ENCODE data around the gene DCDC1. TPM values are rescaled to one million over a fixed set of nuclear protein-coding genes. Genes with fewer than 3 reads are reported as not detected.

Gene DCDC1
- total RNA-seq, 2 donors from 2014 or later = not detected

GRCh38 chr11:31361743-31362142, 7.8 kb downstream of the DCDC1 start:
- Histone ChIP-seq H3K27ac (no peak overlapping the region), H3K36me3 (no peaks in the 10 kb centered on the region), H3K27me3 (no peaks in the 10 kb centered on the region), H3K4me3 (no peak overlapping the region), H3K9me3 (no peaks in the 10 kb centered on the region), H3K9ac (ENCODE audit: low read depth in 2 of 2, low read length in 2 of 2) (no peak overlapping the region), H3K4me1 (no peaks in the 10 kb centered on the region)
- intact Hi-C loops (cut with DNase I) = no loop called here
- no peak for TF ChIP-seq CTCF (IDR thresholded peaks at IDR 0.05)
- DNase-seq = no peak

DNA sequence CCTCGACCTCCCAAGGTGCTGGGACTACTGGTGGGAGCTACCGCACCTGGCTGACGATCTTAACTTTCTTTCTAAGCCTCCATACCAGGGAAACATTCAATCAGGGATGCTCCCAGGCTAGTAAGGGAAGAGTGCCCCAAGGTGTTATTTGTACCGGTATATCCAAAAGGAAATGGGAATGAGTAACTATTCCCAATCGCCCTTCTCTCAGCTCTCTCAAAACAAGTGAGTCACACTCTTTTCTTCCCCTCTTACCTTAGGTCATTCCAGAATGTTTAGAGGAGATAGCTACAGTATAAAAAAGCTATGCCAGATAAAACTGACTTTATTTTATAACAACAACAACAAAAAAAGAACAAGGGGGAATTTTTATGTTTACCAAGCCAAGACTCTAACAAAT, 13.7 kb downstream of the DCDC1 start:
- TF ChIP-seq CTCF (IDR thresholded peaks at IDR 0.05) = no peak
- Histone ChIP-seq H3K4me3 (no peak overlapping the region), H3K27me3 (no peaks in the 10 kb centered on the region), H3K9ac (ENCODE audit: low read depth in 2 of 2, low read length in 2 of 2) (no peak overlapping the region), H3K27ac (no peak overlapping the region), H3K36me3 (no peaks in the 10 kb centered on the region), H3K4me1 (no peaks in the 10 kb centered on the region), H3K9me3 (no peaks in the 10 kb centered on the region)
- no peak for DNase-seq
- intact Hi-C loops (cut with DNase I) = no loop called here

GRCh38 chr11:31355131-31355530, 14.4 kb downstream of the DCDC1 start:
- no peak for TF ChIP-seq CTCF (IDR thresholded peaks at IDR 0.05)
- intact Hi-C loops (cut with DNase I) = no loop called here
- no peaks in the 10 kb centered on the region for H3K4me1 ChIP-seq

DNA sequence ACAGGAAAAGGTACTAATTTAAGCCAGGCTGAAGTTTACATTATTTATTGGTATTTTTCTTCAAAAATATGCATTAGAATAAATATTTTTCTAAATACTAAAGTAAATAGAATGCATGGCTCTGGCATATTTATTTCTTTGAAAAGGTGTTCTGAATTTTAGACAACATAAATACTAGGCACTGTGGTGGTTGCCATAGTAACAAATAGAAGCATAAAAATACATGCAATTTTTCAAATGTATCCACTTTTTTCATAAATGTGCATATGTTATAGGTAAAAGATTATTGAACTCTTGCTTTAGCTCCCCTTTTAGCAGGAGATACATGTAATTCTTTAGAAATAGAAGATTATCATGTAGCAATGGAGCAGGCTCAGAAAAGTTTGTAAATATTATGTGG, 18.4 kb downstream of the DCDC1 start:
- no peak overlapping the region for H3K27ac ChIP-seq
- H3K9me3 ChIP-seq = no peaks in the 10 kb centered on the region
- H3K27me3 ChIP-seq = no peaks in the 10 kb centered on the region
- no peaks in the 10 kb centered on the region for H3K36me3 ChIP-seq
- no peak for DNase-seq
- intact Hi-C loops (cut with DNase I) = no loop called here
- TF ChIP-seq CTCF (IDR thresholded peaks at IDR 0.05) = no peak
- no peak overlapping the region for H3K4me3 ChIP-seq
- no peaks in the 10 kb centered on the region for H3K4me1 ChIP-seq
- no peak overlapping the region for H3K9ac ChIP-seq (ENCODE audit: low read depth in 2 of 2, low read length in 2 of 2)

More at GRCh38 chr11:31355131-31355530, 14.4 kb downstream of the DCDC1 start:
- Histone ChIP-seq H3K4me3 (no peak overlapping the region), H3K9ac (ENCODE audit: low read depth in 2 of 2, low read length in 2 of 2) (no peak overlapping the region), H3K27ac (no peak overlapping the region), H3K27me3 (no peaks in the 10 kb centered on the region), H3K9me3 (no peaks in the 10 kb centered on the region), H3K36me3 (no peaks in the 10 kb centered on the region)
- DNase-seq = no peak

DNA sequence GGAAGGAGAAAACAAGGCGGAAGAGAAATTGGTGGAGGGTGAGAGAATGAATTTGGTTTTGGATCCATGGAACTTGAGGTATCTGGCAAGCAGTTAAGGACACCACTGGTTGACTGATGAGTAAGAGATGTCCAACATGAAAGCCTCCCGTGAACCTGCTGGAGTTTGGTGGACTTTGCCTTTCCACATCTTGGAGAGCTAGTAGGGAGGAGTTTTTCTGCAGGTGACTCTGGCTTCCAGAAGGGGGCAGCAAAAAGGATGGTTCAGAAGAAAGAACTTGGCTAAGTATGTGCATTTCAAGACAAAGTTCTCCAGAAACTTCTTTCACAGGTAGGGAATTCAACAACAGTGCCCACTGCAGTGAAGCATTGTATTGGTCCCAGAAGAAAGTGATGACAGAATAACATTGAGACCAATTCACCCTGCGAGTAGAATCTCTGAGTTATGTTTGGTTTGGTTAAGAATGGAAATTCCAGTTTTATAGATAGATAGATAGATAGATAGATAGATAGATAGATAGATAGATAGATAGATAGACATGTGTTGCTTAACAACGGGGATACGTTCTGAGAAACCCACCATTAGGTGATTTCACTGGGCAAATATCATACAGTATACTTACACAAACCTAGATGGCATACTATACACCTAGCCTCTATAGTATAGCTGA, 28.5 kb downstream of the DCDC1 start:
- Histone ChIP-seq H3K4me1 (no peaks in the 10 kb centered on the region), H3K9ac (ENCODE audit: low read depth in 2 of 2, low read length in 2 of 2) (no peak overlapping the region), H3K4me3 (no peak overlapping the region), H3K27ac (no peak overlapping the region), H3K9me3 (no peaks in the 10 kb centered on the region), H3K36me3 (no peaks in the 10 kb centered on the region), H3K27me3 (no peaks in the 10 kb centered on the region)
- intact Hi-C loops (cut with DNase I) = no loop called here
- peak; percentile 21 for DNase-seq
- peak; percentile 38 for TF ChIP-seq CTCF (IDR thresholded peaks at IDR 0.05)
